Measurements from ENCODE around the gene LHX4. TPM values are rescaled to one million over a fixed set of nuclear protein-coding genes. Genes with fewer than 3 reads are reported as not detected.

The LHX4 gene
- total and polyA plus RNA-seq, 2 of the 4 experiments (the other 2 are of a cell fraction): 0.05 to 0.18 TPM

- Histone ChIP-seq H3K4me3 (ENCODE audit: insufficient read depth, low read depth, low read length) (no peak overlapping the region), H2AK9ac (replicated peaks; ENCODE audit: low read depth, low read length, poor library complexity) (no peak overlapping the region), H3K27me3 (ENCODE audit: control insufficient read depth, insufficient read depth, low read length) (no peaks in the 10 kb centered on the region), H2BK120ac (ENCODE audit: low read depth, low read length) (no peak overlapping the region), H3K4ac (ENCODE audit: low read depth, low read length) (no peak overlapping the region), H3K27ac (ENCODE audit: insufficient read depth, low read length) (no peak overlapping the region), H2AFZ (replicated peaks; ENCODE audit: low read length, poor library complexity) (no peak overlapping the region), H3K14ac (replicated peaks; ENCODE audit: low read depth, low read length) (no peak overlapping the region), H2BK20ac (ENCODE audit: low read depth, low read length) (no peak overlapping the region), H3K79me1 (ENCODE audit: low read depth in 1 of 2, low read length in 2 of 2) (0 out of 4 replicates have a peak, but pooled peaks cover 0 to 4% of the 10 kb centered on the region in 2 experiments), H3K9me3 (ENCODE audit: control insufficient read depth, insufficient read depth, low read length) (no peaks in the 10 kb centered on the region), H2BK15ac (ENCODE audit: low read depth, low read length) (no peak overlapping the region), H3K9ac (ENCODE audit: low read depth, low read length) (no peak overlapping the region), H3K56ac (ENCODE audit: extremely low read depth, insufficient read depth, low read length) (no peak overlapping the region), H3K23ac (ENCODE audit: low read depth, low read length) (no peak overlapping the region), H3K9me1 (ENCODE audit: insufficient read depth, low read length) (peaks cover 16% of the 10 kb centered on the region), H3K4me2 (ENCODE audit: low read depth, low read length) (no peak overlapping the region), H4K91ac (ENCODE audit: insufficient read depth, low read depth, low read length) (no peak overlapping the region), H2BK5ac (ENCODE audit: low read depth, low read length, poor library complexity, severe bottlenecking) (no peak overlapping the region), H2AK5ac (ENCODE audit: low read depth, low read length) (no peak overlapping the region; the same call in 1 of the 2 replicates), H3K4me1 (ENCODE audit: control insufficient read depth, insufficient read depth, low read length) (no peaks in the 10 kb centered on the region; the same call in 1 of the 2 replicates), H4K8ac (ENCODE audit: low read depth in 2 of 2, low read length in 2 of 2) (no peak overlapping the region), H4K5ac (ENCODE audit: low read depth, low read length) (no peak overlapping the region), H4K20me1 (ENCODE audit: insufficient read depth, low read length) (peaks cover 28% of the 10 kb centered on the region), H3K36me3 (ENCODE audit: control insufficient read depth, insufficient read depth, low read length) (peaks cover 27% of the 10 kb centered on the region), H3K18ac (ENCODE audit: low read depth, low read length) (no peak overlapping the region)
- BruUV-seq (replicated peaks): no TSS peak
- dilution Hi-C loops (cut with HindIII; ENCODE audit: low sequenced_read_pairs, unreplicated experiment): no loop called here
- ChIA-PET CTCF (no interaction called here), POLR2A (ENCODE audit: unreplicated experiment) (no interaction called here)
- 74% methylated on average over 3 of the region's 6 CpGs; no CpG with 5 or more reads in 1 of the 2 experiments for WGBS, 2 experiments (ENCODE audit: extremely low coverage in 2 of 2, insufficient read length in 1 of 2)
- ATAC-seq (ENCODE audit: low read depth) (peak; percentile 8), DNase-seq (no peak)
- TF ChIP-seq RCOR1 (IDR thresholded peaks at IDR 0.05; ENCODE audit: insufficient replicate concordance, low read length) (no peak), ELK1 (IDR thresholded peaks at IDR 0.05; ENCODE audit: borderline replicate concordance, low read depth, low read length) (no peak), RFX5 (IDR thresholded peaks at IDR 0.05; ENCODE audit: low read depth, low read length) (no peak), CTCF (conservative IDR thresholded peaks at IDR 0.05; ENCODE audit: low read depth, low read length) (no peak), FOS (IDR thresholded peaks at IDR 0.05; ENCODE audit: low read depth, low read length) (no peak), MAFK (IDR thresholded peaks at IDR 0.05; ENCODE audit: low read depth, low read length) (no peak), POLR2A (IDR thresholded peaks at IDR 0.05; ENCODE audit: low read depth, low read length) (no peak), NFE2L2 (IDR thresholded peaks at IDR 0.05; ENCODE audit: low read depth, low read length) (no peak), SMC3 (IDR thresholded peaks at IDR 0.05; ENCODE audit: low read depth, low read length) (no peak), USF2 (IDR thresholded peaks at IDR 0.05; ENCODE audit: low read depth, low read length) (no peak), RAD21 (IDR thresholded peaks at IDR 0.05; ENCODE audit: low read length) (no peak), CHD1 (IDR thresholded peaks at IDR 0.05; ENCODE audit: low read depth, low read length) (no peak), CEBPB (IDR thresholded peaks at IDR 0.05; ENCODE audit: low read depth, low read length) (no peak)
- intact Hi-C loops (cut with micrococcal nuclease): loop anchor here (5.0 kb wide), 1 partner anchor 278 kb away; no protein-coding TSS in a partner anchor
- in situ Hi-C loops (cut with MboI; ENCODE audit: low sequenced_read_pairs): no loop called here
These were observed 25.8 kb upstream of the LHX4 start for GRCh38 chr1:180204231-180204630.

Data from IMR-90 (cell line).